Measurements from ENCODE around the gene ARL2. TPM values are rescaled to one million over a fixed set of nuclear protein-coding genes. Genes with fewer than 3 reads are reported as not detected.

ARL2 gene
- polyA plus RNA-seq, 1 of the 3 experiments (the other 2 are of a cell fraction), result 252 TPM

DNA sequence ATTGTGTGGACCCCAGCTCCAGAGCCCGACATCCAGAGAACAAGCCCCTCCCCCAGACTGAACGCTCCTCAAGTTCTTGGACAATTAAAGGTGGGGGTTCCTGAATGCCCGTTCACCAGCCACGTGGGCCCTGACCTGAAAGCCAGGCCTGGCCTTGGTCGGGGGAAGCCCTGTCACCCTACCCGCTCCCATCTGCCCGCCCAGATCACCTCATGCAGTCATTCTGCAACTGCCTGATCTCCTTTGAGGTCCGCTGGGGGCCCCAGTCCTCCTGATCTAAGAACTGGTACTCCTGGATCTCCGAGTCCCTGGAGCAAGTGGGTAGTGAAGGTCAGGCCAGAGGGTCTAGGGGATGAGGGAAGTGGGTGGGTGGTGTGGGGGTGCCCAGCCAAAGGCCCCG, 53.5 kb downstream of the ARL2 start:
- ChIA-PET POLR2A (no interaction called here), CTCF (no interaction called here)
- Histone ChIP-seq H3K36me3 (replicated peaks in 1 of 2; ENCODE audit: control insufficient read depth in 1 of 2, insufficient read depth in 2 of 2, low read length in 1 of 2) (no peaks in the 10 kb centered on the region), H3K4me2 (no peak overlapping the region), H4K20me1 (ENCODE audit: insufficient read depth) (no peaks in the 10 kb centered on the region), H3K79me2 (ENCODE audit: insufficient read depth) (no peaks in the 10 kb centered on the region), H3K9me3 (no peaks in the 10 kb centered on the region), H2AFZ (ENCODE audit: low read depth) (no peak overlapping the region), H3K9me2 (no peaks in the 10 kb centered on the region), H3K27me3 (ENCODE audit: insufficient read depth) (no peaks in the 10 kb centered on the region), H3K4me1 (ENCODE audit: control insufficient read depth in 1 of 2, insufficient read depth in 2 of 2, low read depth in 1 of 2, low read length in 1 of 2) (no peaks in the 10 kb centered on the region; a peak in 1 of 4 replicates), H3F3A (replicated peaks; ENCODE audit: insufficient read depth) (no peaks in the 10 kb centered on the region), H3K9ac (no peak overlapping the region), H3K27ac (ENCODE audit: low read depth in 2 of 2, low read length in 1 of 2) (no peak overlapping the region), H3K4me3 (ENCODE audit: low read depth in 2 of 2, low read length in 1 of 2) (no peak overlapping the region)
- TF ChIP-seq, protein P1, sequence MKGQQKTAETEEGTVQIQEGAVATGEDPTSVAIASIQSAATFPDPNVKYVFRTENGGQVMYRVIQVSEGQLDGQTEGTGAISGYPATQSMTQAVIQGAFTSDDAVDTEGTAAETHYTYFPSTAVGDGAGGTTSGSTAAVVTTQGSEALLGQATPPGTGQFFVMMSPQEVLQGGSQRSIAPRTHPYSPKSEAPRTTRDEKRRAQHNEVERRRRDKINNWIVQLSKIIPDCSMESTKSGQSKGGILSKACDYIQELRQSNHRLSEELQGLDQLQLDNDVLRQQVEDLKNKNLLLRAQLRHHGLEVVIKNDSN (IDR thresholded peaks at IDR 0.05; ENCODE audit: borderline replicate concordance, low read depth), result no peak
- TF ChIP-seq, protein P2, sequence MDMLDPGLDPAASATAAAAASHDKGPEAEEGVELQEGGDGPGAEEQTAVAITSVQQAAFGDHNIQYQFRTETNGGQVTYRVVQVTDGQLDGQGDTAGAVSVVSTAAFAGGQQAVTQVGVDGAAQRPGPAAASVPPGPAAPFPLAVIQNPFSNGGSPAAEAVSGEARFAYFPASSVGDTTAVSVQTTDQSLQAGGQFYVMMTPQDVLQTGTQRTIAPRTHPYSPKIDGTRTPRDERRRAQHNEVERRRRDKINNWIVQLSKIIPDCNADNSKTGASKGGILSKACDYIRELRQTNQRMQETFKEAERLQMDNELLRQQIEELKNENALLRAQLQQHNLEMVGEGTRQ (IDR thresholded peaks at IDR 0.05; ENCODE audit: borderline replicate concordance, low read depth, low read length), result no peak
- TF ChIP-seq, protein P3, sequence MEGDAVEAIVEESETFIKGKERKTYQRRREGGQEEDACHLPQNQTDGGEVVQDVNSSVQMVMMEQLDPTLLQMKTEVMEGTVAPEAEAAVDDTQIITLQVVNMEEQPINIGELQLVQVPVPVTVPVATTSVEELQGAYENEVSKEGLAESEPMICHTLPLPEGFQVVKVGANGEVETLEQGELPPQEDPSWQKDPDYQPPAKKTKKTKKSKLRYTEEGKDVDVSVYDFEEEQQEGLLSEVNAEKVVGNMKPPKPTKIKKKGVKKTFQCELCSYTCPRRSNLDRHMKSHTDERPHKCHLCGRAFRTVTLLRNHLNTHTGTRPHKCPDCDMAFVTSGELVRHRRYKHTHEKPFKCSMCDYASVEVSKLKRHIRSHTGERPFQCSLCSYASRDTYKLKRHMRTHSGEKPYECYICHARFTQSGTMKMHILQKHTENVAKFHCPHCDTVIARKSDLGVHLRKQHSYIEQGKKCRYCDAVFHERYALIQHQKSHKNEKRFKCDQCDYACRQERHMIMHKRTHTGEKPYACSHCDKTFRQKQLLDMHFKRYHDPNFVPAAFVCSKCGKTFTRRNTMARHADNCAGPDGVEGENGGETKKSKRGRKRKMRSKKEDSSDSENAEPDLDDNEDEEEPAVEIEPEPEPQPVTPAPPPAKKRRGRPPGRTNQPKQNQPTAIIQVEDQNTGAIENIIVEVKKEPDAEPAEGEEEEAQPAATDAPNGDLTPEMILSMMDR (IDR thresholded peaks at IDR 0.05), result no peak
- TF ChIP-seq TEAD4 (IDR thresholded peaks at IDR 0.05; ENCODE audit: borderline replicate concordance, insufficient read depth), result no peak
- 69% methylated on average over 8 of the region's 10 CpGs for WGBS (ENCODE audit: low lambda C conversion rate)
- DNase-seq, result no peak

DNA sequence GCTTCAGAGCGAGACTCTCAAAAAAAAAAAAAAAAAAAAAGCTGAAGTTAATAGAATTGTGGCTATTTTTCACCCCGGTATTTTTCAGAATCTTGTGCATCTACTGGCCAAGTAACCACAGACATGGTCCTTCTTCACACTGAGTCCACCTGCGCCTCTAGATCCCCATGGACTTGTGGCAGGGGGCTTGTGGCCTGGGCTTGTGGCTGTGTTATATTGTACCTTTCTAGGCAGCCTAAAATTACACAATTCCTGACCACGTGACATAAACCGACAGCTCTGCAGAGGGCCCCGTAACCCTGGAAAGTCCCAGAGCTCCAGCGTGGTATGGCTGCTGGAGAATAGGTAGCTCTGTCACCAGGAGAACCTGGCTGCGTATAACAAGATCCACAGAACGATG, 55.3 kb downstream of the ARL2 start:
- Histone ChIP-seq H2AFZ (ENCODE audit: low read depth) (no peak overlapping the region), H4K20me1 (ENCODE audit: insufficient read depth) (no peaks in the 10 kb centered on the region), H3K36me3 (replicated peaks in 1 of 2; ENCODE audit: control insufficient read depth in 1 of 2, insufficient read depth in 2 of 2, low read length in 1 of 2) (no peaks in the 10 kb centered on the region), H3K27me3 (ENCODE audit: insufficient read depth) (no peaks in the 10 kb centered on the region), H3K4me1 (ENCODE audit: control insufficient read depth in 1 of 2, insufficient read depth in 2 of 2, low read depth in 1 of 2, low read length in 1 of 2) (no peaks in the 10 kb centered on the region; a peak in 1 of 4 replicates), H3K79me2 (ENCODE audit: insufficient read depth) (no peaks in the 10 kb centered on the region), H3K9me2 (no peaks in the 10 kb centered on the region), H3K4me2 (no peak overlapping the region), H3K9me3 (no peaks in the 10 kb centered on the region), H3K27ac (ENCODE audit: low read depth in 2 of 2, low read length in 1 of 2) (no peak overlapping the region), H3F3A (replicated peaks; ENCODE audit: insufficient read depth) (no peaks in the 10 kb centered on the region), H3K4me3 (ENCODE audit: low read depth in 2 of 2, low read length in 1 of 2) (no peak overlapping the region), H3K9ac (no peak overlapping the region)
- CTCF ChIA-PET, result interaction anchor here (1.1 to 1.8 kb wide), 2 partner anchors 9 to 55 kb away, joined by 3 to 5 read pairs; partner anchors contain the start of gene ARL2
- DNase-seq, result no peak
- POLR2A ChIA-PET, result no interaction called here
- TF ChIP-seq RAD21 (IDR thresholded peaks at IDR 0.05; ENCODE audit: low read length), result no peak
- TF ChIP-seq RFX5 (IDR thresholded peaks at IDR 0.05; ENCODE audit: low read length), result no peak
- TF ChIP-seq, protein P4, sequence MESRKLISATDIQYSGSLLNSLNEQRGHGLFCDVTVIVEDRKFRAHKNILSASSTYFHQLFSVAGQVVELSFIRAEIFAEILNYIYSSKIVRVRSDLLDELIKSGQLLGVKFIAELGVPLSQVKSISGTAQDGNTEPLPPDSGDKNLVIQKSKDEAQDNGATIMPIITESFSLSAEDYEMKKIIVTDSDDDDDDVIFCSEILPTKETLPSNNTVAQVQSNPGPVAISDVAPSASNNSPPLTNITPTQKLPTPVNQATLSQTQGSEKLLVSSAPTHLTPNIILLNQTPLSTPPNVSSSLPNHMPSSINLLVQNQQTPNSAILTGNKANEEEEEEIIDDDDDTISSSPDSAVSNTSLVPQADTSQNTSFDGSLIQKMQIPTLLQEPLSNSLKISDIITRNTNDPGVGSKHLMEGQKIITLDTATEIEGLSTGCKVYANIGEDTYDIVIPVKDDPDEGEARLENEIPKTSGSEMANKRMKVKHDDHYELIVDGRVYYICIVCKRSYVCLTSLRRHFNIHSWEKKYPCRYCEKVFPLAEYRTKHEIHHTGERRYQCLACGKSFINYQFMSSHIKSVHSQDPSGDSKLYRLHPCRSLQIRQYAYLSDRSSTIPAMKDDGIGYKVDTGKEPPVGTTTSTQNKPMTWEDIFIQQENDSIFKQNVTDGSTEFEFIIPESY (IDR thresholded peaks at IDR 0.05; ENCODE audit: borderline replicate concordance, low read depth), result no peak
- TF ChIP-seq YY1 (IDR thresholded peaks at IDR 0.05; ENCODE audit: low read depth), result no peak
- TF ChIP-seq MXI1 (IDR thresholded peaks at IDR 0.05; ENCODE audit: low read depth, low read length), result no peak
- TF ChIP-seq GATA2 (CRISPR knock-in tag; IDR thresholded peaks at IDR 0.05), result no peak
- no peak for TF ChIP-seq RXRA (IDR thresholded peaks at IDR 0.05; ENCODE audit: borderline replicate concordance, low read depth)
- TF ChIP-seq TCF12 (IDR thresholded peaks at IDR 0.05), result no peak
- TF ChIP-seq CHD2 (IDR thresholded peaks at IDR 0.05; ENCODE audit: low read length, partially characterized antibody), result no peak
- 71% methylated on average over 9 of the region's 9 CpGs for WGBS (ENCODE audit: low lambda C conversion rate)

Small RNA genes within 50 kb of the gene (small RNA-seq; reads per million reads assigned to genes)
- 0 to 0.64 (median 0) reads per million in 7 experiments for gene MIR6879
- gene SNX15, result 0 to 0.52 (median 0) reads per million in 7 experiments

Other genes with a start within 250 kb of the ARL2 start
- gene SF1, start 235.6 kb upstream of the ARL2 start, polyA plus RNA-seq (2012; rRNA removed), result 59.4 and 66.3 TPM in 2 replicates
- 17.4 and 20.0 TPM in 2 replicates for gene MAP4K2, start 210.9 kb upstream of the ARL2 start, polyA plus RNA-seq (2012; rRNA removed)
- 40.7 and 52.9 TPM in 2 replicates for gene MEN1, start 203.6 kb upstream of the ARL2 start, polyA plus RNA-seq (2012; rRNA removed)
- 0.33 and 0.42 TPM in 2 replicates for gene CDC42BPG, start 169.5 kb upstream of the ARL2 start, polyA plus RNA-seq (2012; rRNA removed)
- gene EHD1, start 135.5 kb upstream of the ARL2 start, polyA plus RNA-seq (2012; rRNA removed), result 57.6 and 93.3 TPM in 2 replicates
- gene ATG2A, start 97.0 kb upstream of the ARL2 start, polyA plus RNA-seq (2012; rRNA removed), result 6.2 and 7.1 TPM in 2 replicates
- gene PPP2R5B, start 89.5 kb upstream of the ARL2 start, polyA plus RNA-seq (2012; rRNA removed), result 15.1 and 16.7 TPM in 2 replicates
- not detected in 2 replicates for gene GPHA2, start 78.3 kb upstream of the ARL2 start, polyA plus RNA-seq (2012; rRNA removed)
- gene MAJIN, start 42.1 kb upstream of the ARL2 start, polyA plus RNA-seq (2012; rRNA removed), result not detected in 2 replicates
- 0.20 and 0.28 TPM in 2 replicates for gene BATF2, start 17.2 kb upstream of the ARL2 start, polyA plus RNA-seq (2012; rRNA removed)
- gene SNX15, start 13.3 kb downstream of the ARL2 start, polyA plus RNA-seq (2012; rRNA removed), result 9.0 and 17.2 TPM in 2 replicates
- gene SAC3D1, start 27.1 kb downstream of the ARL2 start, polyA plus RNA-seq (2012; rRNA removed), result 13.1 and 22.5 TPM in 2 replicates
- not detected in 2 replicates for gene NAALADL1, start 44.4 kb downstream of the ARL2 start, polyA plus RNA-seq (2012; rRNA removed)
- 13.1 and 16.3 TPM in 2 replicates for gene CDCA5, start 69.9 kb downstream of the ARL2 start, polyA plus RNA-seq (2012; rRNA removed)
- 55.7 and 75.9 TPM in 2 replicates for gene ZFPL1, start 70.1 kb downstream of the ARL2 start, polyA plus RNA-seq (2012; rRNA removed)
- 59.1 and 59.9 TPM in 2 replicates for gene VPS51, start 82.1 kb downstream of the ARL2 start, polyA plus RNA-seq (2012; rRNA removed)
- 87.8 and 90.0 TPM in 2 replicates for gene TM7SF2, start 97.7 kb downstream of the ARL2 start, polyA plus RNA-seq (2012; rRNA removed)
- gene ZNHIT2, start 103.5 kb downstream of the ARL2 start, polyA plus RNA-seq (2012; rRNA removed), result 5.6 and 5.9 TPM in 2 replicates
- 912 and 1,210 TPM in 2 replicates for gene FAU, start 108.0 kb downstream of the ARL2 start, polyA plus RNA-seq (2012; rRNA removed)
- 56.7 and 89.7 TPM in 2 replicates for gene MRPL49, start 108.2 kb downstream of the ARL2 start, polyA plus RNA-seq (2012; rRNA removed)
- 14.9 and 31.9 TPM in 2 replicates for gene SYVN1, start 120.4 kb downstream of the ARL2 start, polyA plus RNA-seq (2012; rRNA removed)
- gene SPDYC, start 156.1 kb downstream of the ARL2 start, polyA plus RNA-seq (2012; rRNA removed), result not detected in 2 replicates
- 78.6 and 92.2 TPM in 2 replicates for gene CAPN1, start 167.8 kb downstream of the ARL2 start, polyA plus RNA-seq (2012; rRNA removed)
- gene POLA2, start 247.8 kb downstream of the ARL2 start, polyA plus RNA-seq (2012; rRNA removed), result 18.4 and 19.4 TPM in 2 replicates